Sciatic nerve (tissue), 2 donors: ENCODE measurements around the gene RFTN2. TPM values are rescaled to one million over a fixed set of nuclear protein-coding genes. Genes with fewer than 3 reads are reported as not detected.
"Not testable (repeated sequence)": the region's sequence is repeated elsewhere in the genome, so short reads cannot be mapped to it uniquely, and the experiment has no call there.

Source experiments
- ATAC-seq: fragments of 200-7000 bp; cut with Tn5 transposase; one replicate; pipeline ENCODE4 v1.9.1; 2020; ENCODE audit warnings: mild to moderate bottlenecking, moderate library complexity
- DNase-seq: peaks from one replicate; pipeline ENCODE4 v3.0.0-alpha.2; 2020; ENCODE audit warnings: low spot score
- intact Hi-C: fragments of 100-400 bp; cut with DNase I; formaldehyde crosslinking; loops from one replicate; pipeline ENCODE4 v1.14.2; 2022
- total RNA-seq: library from RNA; stranded (reverse); fragmentation: NEBNext Ultra II Directional; extraction: Animal tissue kit (Norgen Biotek cat#: 25700); gene quantifications from one replicate; pipeline ENCODE4 v1.2.1, GENCODE V29; 2021
- donor health status: DM: no; HTN: no; CAD: no.
- donor health status: DM: no; HTN: no; CAD: no.

The RFTN2 gene
- total RNA-seq, 1 donor from 2014 or later = 47.7 TPM

DNA sequence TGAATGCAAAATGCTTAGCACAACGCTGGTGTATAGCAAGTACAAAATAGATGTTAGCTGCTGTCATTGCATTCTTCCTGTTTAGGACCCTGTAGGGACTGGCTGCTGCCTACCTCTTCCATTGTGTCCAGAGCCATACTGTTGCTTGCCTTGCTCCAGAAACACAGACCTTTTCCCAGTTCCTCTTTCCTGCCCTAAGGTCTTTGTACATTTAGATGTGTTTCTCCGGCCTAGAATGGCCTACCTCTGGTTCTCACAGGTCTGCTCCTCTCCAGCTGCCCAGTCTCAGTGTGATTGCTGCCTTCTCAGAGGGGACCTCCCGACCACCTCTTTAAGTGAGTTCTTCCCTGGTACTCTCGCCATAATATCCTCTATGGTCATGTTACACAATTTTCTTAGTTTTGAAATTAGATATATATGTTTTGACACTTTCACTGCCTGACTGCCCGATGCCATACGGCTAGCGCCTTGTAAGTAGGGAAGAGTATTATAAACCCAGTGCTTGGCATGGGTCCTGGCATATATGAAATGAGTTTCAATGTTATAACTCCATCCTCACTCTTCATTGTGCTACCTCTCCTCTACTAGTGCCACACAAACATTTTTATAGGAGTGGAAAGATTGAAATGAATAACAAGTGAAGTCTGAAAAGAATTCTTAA is 48.3 kb downstream of the RFTN2 start:
- no peak for DNase-seq
- no peak for ATAC-seq
- intact Hi-C loops = no loop called here

DNA sequence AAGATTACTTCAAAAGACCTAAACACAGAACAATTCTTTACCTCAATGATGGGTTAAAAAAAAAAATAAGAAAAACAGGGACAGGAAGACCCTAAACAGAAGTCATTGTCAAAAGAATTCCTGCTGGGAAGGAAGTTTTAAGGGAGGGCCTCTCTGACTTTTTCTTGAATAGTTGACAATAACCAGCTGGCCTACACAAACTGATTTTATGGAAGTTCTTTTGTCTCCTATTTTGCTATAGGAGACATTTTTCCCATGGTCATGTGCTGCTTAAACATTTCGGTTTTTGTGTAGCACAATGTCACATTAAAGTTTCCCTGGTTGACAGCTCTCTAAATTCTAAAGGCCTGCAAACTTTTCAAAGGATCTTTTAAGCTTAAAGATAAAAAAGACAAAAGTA is 55.3 kb downstream of the RFTN2 start:
- DNase-seq (no peak), ATAC-seq (no peak)
- intact Hi-C loops = no loop called here

DNA sequence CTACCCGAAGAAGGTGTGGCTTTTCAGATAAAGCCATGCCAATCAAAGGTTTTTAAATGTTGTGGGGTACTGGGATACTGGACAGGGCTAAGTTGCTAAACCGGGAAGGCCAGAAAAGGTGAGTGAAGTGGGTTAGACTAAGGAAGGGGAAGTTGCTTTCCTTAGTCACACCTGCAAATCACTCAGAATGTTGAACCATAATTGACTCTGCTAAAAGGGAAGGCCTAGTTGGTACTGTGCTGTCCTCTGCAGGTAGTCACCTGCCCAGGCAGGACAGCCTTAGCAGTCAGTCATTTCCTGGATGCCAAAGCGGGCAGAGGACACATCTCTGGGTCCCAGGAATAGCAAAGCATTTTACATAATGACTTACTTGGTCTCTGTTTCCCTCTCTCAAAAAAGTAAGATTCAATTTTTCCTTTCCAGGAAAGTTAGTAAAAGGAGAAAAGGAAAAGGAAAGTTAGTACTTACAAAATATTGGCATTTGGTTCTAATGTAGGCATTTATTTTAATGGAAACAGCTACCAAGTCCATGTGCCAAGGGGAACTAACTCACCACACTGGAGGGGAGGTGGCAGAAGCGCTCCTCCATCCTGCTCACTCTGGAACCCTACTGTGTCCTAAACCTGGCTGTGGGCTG is 60.3 kb downstream of the RFTN2 start:
- ATAC-seq (no peak), DNase-seq (no peak)
- intact Hi-C loops = no loop called here

DNA sequence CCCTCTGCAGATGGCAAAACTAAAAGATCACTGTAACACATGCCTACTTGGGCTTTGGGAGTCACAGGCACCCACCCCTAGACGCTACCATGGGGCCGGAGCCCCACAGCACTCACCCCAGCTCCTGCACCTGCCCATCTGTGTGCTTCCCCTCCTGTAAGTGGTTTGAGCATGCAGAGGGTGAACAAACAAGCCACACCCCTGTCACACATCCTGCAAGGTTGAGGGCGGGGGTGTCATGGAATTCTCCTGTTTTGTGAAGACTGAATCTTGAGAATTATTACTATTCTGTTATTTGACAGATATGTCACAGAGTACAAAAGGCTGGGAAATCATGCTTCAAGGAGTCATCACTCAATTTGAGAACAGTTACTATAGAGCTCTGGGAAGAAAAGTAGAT is 60.9 kb downstream of the RFTN2 start:
- DNase-seq (no peak), ATAC-seq (no peak)
- intact Hi-C loops = no loop called here

DNA sequence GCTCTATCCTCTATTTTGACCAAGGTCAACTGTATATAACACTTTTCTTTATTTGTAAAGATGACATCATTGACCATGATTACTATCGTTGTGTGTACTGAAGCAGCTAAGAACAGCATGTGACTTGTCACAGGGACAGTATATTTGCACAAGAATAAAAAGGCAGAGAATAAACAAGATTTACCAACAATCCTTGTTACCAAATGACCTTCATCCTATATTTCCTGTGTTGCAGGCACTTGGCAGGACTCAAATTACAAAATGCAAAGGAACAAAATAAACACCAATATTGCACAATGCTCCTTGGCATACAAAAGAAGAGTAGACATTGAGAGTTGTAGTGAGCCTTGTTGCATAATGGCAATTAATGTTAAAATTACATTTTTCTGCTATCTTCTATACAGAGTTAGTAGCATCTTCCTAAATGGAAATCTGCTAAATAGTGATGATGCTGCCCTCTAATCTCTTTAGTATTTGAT is 61.8 kb downstream of the RFTN2 start:
- intact Hi-C loops = no loop called here
- ATAC-seq = no peak

DNA sequence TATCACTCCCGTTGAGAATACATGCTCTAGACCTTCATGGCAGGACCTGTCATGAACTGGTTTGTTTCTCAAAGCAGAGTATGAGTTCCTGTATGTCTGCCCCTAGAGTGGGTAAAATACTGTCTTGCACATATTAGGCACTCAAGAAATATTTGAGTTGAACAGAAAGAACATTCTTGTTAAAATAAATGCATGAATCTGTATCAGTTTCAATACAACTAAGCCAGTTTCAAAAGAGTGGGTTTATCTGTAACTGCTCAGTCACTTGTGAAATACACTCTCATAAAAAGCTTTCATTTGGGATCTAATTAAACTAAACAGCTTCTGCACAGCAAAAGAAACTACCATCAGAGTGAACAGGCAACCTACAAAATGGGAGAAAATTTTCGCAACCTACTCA is 69.2 kb downstream of the RFTN2 start:
- intact Hi-C loops = no loop called here
- DNase-seq = no peak
- no peak for ATAC-seq

More for the DNA sequence above, 61.8 kb downstream of the RFTN2 start:
- DNase-seq = no peak

DNA sequence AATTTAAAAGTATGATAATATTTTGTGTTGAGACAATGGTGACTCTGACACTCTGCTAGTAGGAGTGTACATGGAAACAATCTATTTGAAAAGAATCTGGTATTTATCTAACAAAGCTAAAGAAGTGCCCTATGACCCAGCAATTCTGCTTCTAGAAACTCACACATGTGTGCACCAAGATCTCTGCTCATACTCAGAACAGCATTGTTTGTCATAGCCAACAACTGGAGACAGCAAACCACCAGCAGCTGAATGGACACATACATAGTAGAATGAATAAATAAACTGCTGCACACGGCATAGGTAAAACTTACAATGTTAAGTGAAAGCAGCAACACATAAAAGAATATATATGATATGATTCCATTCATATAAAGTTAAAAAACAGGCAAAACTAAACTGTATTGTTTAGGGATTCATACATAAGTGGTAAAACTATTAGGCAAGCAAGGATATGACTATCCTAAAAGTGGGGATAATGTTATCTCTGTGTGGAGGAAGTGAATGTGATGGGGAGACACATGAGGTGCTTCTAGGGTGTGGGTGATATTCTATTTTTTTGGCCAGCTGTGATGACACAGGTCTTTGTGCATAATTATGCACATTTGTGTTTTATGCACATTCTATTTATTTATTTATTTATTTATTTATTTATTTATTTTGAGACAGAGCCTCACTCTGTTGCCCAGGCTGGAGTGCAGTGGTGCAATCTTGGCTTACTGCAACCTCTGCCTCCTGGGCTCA is 71.1 kb downstream of the RFTN2 start:
- ATAC-seq (no peak), DNase-seq (no peak)
- intact Hi-C loops = no loop called here

DNA sequence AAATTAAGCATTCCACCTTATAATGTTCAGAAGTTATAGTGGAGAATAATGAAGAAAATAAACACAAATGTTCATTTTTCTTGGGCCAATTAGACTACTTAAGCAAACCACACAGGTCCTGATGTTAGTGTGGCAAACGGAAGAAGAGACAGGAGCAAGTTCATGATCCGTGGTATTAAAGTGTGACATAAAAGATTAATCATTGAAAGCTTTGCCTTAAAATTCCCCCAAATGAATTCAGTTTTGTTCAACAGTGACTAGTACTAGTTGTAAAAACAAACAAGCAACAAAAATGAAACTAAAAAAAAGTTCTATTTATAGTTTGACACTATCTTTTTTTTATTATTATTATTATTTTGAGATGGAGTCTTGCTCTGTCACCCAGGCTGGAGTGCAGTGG is 73.7 kb downstream of the RFTN2 start:
- DNase-seq (no peak), ATAC-seq (no peak)
- intact Hi-C loops = no loop called here

DNA sequence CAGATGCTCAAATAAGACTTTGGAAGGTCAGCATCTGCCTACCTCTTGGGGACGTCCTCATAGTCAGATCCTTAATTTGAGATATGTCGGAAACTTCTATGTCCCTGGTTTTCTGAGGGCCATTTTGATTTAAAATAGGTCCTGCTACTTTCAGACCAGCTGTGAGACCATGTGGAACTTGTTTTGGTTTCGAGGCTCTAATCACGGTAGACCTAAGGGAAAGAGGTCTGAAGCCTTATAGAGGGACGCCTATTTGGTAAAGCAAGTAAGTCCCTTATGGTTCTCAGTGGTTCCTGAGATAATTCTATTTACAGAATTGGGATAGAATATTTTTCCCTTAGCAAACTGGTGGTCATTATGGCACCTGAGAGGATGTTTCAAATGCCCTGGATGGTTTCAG is 75.1 kb downstream of the RFTN2 start:
- intact Hi-C loops = no loop called here
- ATAC-seq (no peak), DNase-seq (no peak)

DNA sequence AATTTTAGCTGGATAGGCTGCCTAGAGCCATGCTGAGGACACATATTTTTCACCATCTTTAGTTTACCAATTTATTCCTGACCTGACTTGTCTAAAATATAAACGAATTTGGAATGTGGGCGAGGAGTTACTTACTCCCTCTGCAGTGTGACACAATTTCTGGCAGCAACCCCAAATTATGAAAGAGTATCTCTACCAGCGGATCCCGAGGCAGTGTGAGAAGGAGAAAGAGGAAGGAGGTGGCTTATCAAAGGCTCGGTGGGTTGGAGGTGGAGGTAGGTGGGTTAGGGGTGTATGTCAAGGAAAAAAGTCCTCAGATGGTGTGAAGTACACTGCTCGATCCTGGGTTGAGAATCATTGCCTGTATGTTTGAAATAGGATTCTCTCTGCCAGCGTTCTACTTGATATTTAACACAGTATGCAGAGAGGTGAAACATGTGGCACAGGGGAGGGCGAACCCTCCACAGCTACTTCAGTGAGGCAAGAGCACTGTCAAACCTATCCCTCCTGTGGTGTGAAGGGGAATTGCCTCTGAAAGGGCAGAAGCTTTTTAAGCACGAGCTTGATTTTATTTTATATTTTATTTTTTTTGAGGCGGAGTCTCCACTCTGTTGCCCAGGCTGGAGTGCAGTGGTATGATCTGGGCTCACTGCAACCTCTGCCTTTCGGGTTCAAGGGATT is 76.0 kb downstream of the RFTN2 start:
- DNase-seq (no peak), ATAC-seq (peak; percentile 48)
- intact Hi-C loops = no loop called here

DNA sequence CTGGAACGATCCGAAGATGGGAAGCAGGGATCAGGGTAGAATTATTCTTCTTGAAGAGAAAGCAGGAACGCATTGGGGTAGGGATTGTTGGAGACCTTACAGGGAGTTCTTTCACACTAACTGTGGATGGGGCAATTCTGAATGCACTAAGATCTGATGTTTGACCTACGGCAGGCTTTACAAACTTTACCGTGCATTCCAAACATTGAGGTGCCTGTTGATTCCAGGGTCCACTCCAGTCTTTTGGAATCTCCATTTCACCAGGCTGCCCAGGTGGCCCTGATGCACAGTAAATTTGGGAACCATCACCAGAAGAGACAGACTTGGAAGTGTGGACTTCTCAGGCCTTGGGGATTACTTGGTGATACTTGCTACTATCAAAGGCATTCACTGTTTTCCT is 76.9 kb downstream of the RFTN2 start:
- intact Hi-C loops = no loop called here
- DNase-seq (no peak), ATAC-seq (no peak)

DNA sequence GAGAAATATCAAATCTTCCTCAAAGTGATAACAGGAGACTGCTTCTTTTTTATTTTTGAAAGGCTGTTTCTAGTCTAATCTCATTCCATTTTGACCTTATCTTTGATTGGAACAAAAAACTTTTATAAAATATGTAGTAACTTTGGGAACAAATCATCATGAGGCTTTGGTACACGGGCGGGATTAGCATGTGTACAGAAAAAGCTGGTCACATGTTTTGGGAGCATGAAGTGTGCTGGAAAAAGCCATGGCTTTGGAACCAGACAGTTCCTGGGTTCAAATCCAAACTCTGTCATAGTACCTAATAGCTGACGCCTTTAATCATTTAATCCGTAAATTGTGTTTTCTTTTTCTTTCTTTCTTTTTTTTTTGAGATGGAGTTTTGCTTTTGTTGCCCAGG is 78.2 kb downstream of the RFTN2 start:
- no peak for DNase-seq
- intact Hi-C loops = no loop called here
- ATAC-seq = no peak

DNA sequence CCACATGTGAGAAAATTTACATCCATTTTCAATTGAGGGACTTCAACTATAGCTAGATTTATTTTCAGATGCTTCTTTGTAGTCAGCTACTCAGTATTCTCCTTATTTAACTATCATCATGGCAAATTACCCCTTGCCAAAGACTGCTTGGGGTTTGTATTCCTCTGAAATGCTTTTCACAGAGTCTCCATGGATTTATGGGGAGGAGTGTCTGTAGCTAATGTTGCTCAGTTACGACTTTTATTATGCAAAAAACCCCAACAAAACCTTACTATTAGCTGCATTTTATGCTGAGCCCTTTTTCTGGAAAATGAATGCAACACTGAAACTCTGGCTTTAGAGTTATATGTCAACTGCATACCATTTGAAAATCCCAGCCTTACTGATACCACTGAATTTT is 78.6 kb downstream of the RFTN2 start:
- ATAC-seq (peak; percentile 62), DNase-seq (no peak)
- intact Hi-C loops = no loop called here

DNA sequence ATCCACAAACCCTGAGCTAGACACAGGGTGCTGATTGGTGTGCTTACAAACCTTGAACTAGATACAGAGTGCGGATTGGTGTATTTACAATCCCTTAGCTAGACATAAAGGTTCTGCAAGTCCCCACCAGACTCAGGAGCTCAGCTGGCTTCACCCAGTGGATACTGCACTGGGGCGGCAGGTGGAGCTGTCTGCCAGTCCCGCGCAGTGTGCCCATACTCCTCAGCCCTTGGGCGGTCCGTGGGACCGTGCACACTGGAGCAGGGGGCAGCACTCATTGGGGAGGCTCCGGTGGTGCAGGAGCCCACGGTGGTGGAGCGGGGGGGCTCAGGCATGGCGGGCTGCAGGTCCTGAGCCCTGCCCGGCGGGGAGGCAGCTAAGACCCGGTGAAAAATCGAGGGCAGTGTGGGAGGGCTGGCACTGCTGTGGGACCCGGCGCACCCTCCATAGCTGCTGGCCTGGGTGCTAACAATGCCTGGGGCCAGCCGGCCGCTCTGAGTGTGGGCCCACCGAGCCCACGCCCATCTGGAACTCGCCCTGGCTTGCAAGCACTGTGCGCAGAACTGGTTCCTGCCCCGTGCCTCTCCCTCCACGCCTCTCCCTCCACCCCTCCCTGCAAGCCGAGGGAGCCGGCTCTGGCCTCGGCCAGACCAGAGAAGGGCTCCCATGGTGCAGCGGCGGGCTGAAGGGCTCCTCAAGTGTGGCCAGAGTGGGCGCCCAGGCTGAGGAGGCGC is 83.9 kb downstream of the RFTN2 start:
- peak; percentile 17 for ATAC-seq
- no peak for DNase-seq
- intact Hi-C loops = no loop called here

DNA sequence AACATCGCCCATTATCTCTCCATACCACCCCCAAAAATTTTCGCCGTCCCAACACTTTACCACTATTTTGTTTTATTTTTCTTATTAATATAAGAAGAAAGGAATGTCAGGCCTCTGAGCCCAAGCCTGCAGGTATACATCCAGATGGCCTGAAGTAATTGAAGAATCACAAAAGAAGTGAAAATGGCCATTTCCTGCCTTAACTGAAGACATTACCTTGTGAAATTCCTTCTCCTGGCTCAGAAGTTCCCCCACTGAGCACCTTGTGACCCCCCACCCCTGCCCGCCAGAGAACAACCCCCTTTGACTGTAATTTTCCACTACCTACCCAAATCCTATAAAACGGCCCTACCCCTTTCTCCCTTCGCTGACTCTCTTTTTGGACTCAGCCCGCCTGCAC is 88.1 kb downstream of the RFTN2 start:
- intact Hi-C loops, ATAC-seq, DNase-seq: not testable (repeated sequence)

DNA sequence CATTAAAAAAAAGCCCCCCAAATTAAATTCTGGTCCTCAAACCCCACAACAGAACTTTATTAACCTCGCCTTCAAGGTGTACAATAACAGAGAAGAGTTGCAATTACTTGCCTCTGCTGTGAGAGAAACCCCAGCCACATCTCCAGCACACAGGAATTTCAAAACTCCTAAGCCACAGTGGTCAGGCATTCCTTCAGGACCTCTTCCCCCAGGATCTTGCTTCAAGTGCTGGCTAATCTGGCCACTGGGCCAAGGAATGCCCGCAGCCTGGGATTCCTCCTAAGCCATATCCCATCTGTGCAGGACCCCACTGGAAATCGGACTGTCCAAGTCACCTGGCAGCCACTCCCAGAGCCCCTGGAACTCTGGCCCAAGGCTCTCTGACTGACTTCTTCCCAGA is 95.2 kb downstream of the RFTN2 start:
- DNase-seq, ATAC-seq, intact Hi-C loops: not testable (repeated sequence)

DNA sequence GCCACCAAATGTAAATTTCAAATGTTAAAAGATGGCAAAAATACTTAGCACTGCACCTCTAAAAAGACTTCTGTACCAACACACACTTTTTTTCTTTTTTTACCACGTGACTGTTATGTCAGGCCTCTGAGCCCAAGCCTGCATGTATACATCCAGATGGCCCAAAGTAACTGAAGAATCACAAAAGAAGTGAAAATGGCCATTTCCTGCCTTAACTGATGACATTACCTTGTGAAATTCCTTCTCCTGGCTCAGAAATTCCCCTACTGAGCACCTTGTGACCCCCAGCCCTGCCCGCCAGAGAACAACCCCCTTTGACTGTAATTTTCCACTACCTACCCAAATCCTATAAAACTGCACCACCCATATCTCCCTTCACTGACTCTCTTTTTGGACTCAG is 97.1 kb downstream of the RFTN2 start:
- intact Hi-C loops, DNase-seq, ATAC-seq: not testable (repeated sequence)

DNA sequence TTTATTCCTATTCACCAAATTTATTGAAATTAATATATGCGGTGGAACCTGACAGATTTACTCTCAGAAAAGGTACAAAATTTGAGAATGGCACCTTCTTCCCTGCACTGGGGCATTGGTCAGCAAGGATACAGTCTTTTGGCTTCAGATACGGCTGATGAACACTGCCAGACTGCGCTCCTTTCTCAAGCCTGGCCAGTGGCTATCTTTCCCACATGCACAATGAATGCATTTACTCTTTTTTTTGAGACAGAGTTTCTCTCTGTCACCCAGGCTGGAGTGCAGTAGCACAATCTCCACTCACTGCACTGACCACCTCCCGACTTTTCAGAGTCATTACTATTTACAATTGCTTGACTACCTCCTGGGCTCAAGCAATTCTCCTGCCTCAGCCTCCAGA is 97.9 kb downstream of the RFTN2 start:
- peak; percentile 78 for ATAC-seq

DNA sequence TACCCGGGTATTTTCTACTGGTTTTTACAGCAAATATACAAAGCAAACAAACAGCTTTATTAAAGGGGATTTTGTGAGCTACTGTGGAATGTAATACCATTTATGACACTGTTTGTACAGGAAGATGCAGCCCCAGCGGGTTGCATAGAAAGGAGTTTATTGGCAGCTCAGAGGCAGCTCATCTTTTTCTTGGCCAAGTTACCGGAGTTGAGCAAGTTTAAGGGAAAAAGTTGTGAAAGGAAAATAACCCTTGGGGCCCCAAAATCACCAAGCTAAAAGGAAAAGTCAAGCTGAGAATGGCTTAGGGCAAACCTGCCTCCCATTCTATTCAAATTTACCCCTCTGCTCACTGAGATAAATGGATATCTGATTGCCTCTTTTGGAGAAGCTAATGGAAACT is 98.8 kb downstream of the RFTN2 start:
- intact Hi-C loops = no loop called here
- DNase-seq (no peak), ATAC-seq (peak; percentile 96)

More for the DNA sequence above, 97.9 kb downstream of the RFTN2 start:
- intact Hi-C loops = no loop called here
- no peak for DNase-seq
